Measurements from ENCODE around the gene NUFIP1. TPM values are rescaled to one million over a fixed set of nuclear protein-coding genes. Genes with fewer than 3 reads are reported as not detected.

Gene NUFIP1
- total and polyA plus RNA-seq, 11 donors = 1.4 to 4.9 (median 3.0) TPM

DNA sequence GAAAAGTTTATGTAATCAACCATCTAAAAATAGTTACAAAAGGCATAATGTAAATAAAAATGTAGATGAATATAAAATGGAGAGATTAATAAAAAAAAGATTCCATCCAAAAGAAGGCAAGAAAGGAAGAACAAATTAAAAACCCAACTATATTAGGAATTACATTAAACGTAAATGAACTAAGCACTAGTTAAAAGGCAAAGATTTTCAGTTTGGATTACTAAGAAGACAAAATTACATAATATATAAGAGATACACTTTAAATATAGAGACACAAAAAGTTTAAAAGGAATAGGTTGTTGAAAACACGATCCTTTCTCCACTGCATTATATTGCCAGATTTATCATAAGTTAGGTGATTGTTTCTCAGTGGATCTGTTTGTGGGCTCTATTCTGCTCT, 27.3 kb downstream of the NUFIP1 start:
- TF ChIP-seq POLR2A (IDR thresholded peaks at IDR 0.05) (no peak), CTCF (IDR thresholded peaks at IDR 0.05) (no peak)
- ATAC-seq = no peak
- no peaks in the 10 kb centered on the region for H3K27me3 ChIP-seq
- peaks cover 0 to 70% (median 50%) of the 10 kb centered on the region in 9 donors for H3K36me3 ChIP-seq
- no peak for DNase-seq
- no peak overlapping the region for H3K27ac ChIP-seq
- H3K4me3 ChIP-seq = no peak overlapping the region
- 93 to 100% (median 99%) methylated on average over 2 of the region's 2 CpGs for WGBS, 4 donors
- H3K4me1 ChIP-seq = no peaks in the 10 kb centered on the region
- H3K9me3 ChIP-seq = peaks cover 0 to 19% (median 12%) of the 10 kb centered on the region in 12 donors
- intact Hi-C loops (cut with DNase I) = loop anchor here in 2 of 10 donors (5.0 to 10.0 kb wide), 2 partner anchors 35 to 387 kb away; partner anchors contain the start of gene TSC22D1 (in 1 of the 2)

DNA sequence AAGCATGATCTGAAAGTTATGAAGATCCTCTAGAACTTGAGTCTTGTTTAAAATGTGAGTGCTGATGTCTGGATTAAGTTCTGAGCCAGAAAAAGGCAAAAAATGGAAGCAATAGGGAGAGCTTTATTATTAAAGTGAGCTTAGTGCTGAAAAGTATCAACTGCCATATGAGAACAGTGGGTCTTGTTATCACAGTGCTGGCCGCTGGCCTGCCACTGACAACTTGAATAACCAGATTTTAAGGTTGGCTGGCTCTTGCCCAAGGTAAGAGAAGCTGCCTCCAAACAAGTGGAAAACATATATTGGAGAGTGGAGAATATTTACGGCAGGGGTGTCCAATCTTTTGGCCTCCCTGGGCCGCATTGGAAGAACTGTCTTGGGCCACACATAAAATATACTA, 33.9 kb downstream of the NUFIP1 start:
- Histone ChIP-seq H3K27me3 (no peaks in the 10 kb centered on the region), H3K36me3 (peaks cover 0 to 19% (median 12%) of the 10 kb centered on the region in 9 donors), H3K27ac (no peak overlapping the region), H3K4me1 (peaks cover 0 to 4% (median 0%) of the 10 kb centered on the region in 12 donors), H3K4me3 (no peak overlapping the region), H3K9me3 (no peaks in the 10 kb centered on the region)
- intact Hi-C loops (cut with DNase I) = no loop called here
- 55 to 77% (median 73%) methylated on average over 3 of the region's 3 CpGs for WGBS, 4 donors
- DNase-seq (no peak), ATAC-seq (peak in 2 of 4 donors; percentile 42 to 59)
- TF ChIP-seq POLR2A (IDR thresholded peaks at IDR 0.05) (no peak), CTCF (IDR thresholded peaks at IDR 0.05) (no peak)

DNA sequence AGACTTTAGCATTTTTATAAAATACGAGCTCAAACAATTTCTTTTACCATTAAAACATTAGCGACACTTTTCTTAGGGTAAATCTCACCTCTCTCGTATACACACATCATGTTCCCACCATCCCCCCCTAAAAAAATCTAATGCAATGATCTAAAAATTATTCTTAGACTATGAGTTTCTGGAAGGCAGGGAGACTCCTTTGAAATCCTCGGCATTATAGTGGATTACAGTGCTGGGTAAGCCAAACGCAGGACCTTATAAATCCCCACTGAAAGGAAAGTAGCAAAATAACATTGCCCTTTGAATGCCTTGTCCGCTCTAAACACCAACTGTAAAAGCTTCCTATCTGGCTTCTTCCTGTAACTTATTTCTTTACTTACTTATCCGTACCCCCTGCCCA, 35.0 kb downstream of the NUFIP1 start:
- no peak for ATAC-seq
- Histone ChIP-seq H3K27ac (no peak overlapping the region), H3K4me1 (peaks cover 0 to 4% (median 0%) of the 10 kb centered on the region in 12 donors), H3K9me3 (no peaks in the 10 kb centered on the region), H3K27me3 (no peaks in the 10 kb centered on the region), H3K4me3 (no peak overlapping the region), H3K36me3 (peaks cover 0 to 18% (median 16%) of the 10 kb centered on the region in 9 donors)
- WGBS, 4 donors = 95 to 97% (median 95%) methylated on average over 7 of the region's 7 CpGs
- DNase-seq = no peak
- intact Hi-C loops (cut with DNase I) = no loop called here
- no peak for TF ChIP-seq POLR2A (IDR thresholded peaks at IDR 0.05)
- no peak for TF ChIP-seq CTCF (IDR thresholded peaks at IDR 0.05)

GRCh38 chr13:44952671-44953070, 36.6 kb downstream of the NUFIP1 start:
- WGBS, 4 donors = 84 to 90% (median 86%) methylated on average over 2 of the region's 2 CpGs
- peaks cover 0 to 4% (median 0%) of the 10 kb centered on the region in 12 donors for H3K4me1 ChIP-seq
- no peaks in the 10 kb centered on the region for H3K9me3 ChIP-seq
- H3K4me3 ChIP-seq = no peak overlapping the region
- H3K36me3 ChIP-seq = peaks cover 0 to 14% (median 6%) of the 10 kb centered on the region in 9 donors
- no peaks in the 10 kb centered on the region for H3K27me3 ChIP-seq
- DNase-seq (no peak), ATAC-seq (no peak)
- H3K27ac ChIP-seq = no peak overlapping the region
- TF ChIP-seq CTCF (IDR thresholded peaks at IDR 0.05) (no peak), POLR2A (IDR thresholded peaks at IDR 0.05) (no peak)
- intact Hi-C loops (cut with DNase I) = no loop called here
